Fibroblast of peridontal ligament (primary cell): Measurements from ENCODE around the gene EEFSEC.

ENCODE experiments used
- DNase-seq: peaks from one replicate; pipeline ENCODE4 v3.0.0-alpha.2; 2010; ENCODE audit errors: extremely low read depth

Gene EEFSEC

GRCh38 chr3:128316481-128316891 lies 163.2 kb downstream of the EEFSEC start:
- no peak for DNase-seq

- no peak for DNase-seq
Measured at GRCh38 chr3:128317101-128317697, 163.9 kb downstream of the EEFSEC start.

DNA sequence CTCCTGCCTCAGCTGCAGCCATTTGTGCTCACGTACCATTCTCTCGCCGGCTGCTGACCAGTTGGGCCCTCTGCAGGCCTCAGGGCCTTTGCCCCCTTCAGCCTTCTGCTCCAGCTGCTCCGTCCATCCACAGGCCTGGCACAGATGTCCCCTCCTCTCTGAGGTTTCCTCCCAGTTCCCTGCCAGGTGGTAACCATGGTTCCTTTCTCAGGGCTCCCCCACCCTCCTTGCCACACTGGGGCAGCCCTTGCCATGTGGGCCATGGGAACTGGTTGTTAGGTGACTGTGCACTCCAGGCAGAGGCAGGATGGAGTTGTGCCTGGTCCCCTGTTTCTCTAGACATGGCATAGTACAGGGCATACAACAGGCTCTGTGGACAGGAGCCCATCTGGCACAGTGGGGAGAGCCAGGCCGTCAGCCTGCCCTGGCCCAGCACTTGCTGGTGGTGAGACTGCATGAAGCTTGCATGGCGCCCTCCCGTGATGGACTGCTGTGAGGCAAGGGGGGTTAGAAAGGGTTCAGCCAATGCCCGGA lies 164.5 kb downstream of the EEFSEC start:
- DNase-seq = no peak

- no peak for DNase-seq
Measured at GRCh38 chr3:128318275-128318941, 165.1 kb downstream of the EEFSEC start.

GRCh38 chr3:128319107-128319506 lies 165.8 kb downstream of the EEFSEC start:
- DNase-seq = no peak

DNA sequence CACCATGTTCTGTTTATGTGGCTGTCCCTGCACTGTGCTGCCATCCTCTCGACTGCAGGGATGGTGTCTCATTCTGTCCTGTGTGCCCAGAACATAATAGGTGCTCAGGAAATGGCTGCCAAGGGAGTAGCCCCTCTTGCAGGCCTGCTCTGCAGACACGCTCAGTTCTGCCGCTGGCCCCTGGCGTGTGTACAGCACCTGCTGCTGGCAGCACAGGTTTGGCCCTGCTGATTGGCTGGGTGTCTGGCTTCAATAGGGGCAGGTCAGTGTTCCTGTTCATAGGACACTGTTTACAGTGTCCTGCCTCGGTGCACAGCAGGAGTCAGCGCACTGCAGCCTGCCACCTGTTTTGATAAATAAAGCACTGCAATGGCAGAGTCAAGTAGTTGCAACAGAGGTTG lies 166.5 kb downstream of the EEFSEC start:
- DNase-seq = no peak

GRCh38 chr3:128320551-128321340 lies 167.5 kb downstream of the EEFSEC start:
- peak; percentile 11 for DNase-seq

DNA sequence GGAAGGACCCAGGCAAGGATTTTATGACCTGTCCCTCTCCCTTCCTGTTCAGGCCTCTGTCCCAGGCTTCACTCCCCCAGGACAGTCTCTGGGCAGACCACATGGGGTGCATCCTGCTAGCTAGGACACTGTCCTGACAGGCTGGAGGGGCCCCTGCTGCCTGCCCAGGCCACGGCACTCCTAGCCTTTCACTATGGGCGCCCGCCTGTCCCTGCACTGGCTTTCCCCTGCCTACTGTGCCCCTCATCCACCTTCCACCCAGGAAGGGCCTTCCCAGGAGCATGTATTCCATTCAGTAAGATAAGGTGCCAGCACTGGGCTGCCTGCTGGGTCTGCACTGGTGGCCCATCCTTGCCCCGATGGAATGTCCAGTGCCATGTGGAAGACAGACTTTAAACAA lies 168.1 kb downstream of the EEFSEC start:
- DNase-seq = no peak

GRCh38 chr3:128322030-128323022 lies 169.0 kb downstream of the EEFSEC start:
- peak; percentile 45 for DNase-seq

DNA sequence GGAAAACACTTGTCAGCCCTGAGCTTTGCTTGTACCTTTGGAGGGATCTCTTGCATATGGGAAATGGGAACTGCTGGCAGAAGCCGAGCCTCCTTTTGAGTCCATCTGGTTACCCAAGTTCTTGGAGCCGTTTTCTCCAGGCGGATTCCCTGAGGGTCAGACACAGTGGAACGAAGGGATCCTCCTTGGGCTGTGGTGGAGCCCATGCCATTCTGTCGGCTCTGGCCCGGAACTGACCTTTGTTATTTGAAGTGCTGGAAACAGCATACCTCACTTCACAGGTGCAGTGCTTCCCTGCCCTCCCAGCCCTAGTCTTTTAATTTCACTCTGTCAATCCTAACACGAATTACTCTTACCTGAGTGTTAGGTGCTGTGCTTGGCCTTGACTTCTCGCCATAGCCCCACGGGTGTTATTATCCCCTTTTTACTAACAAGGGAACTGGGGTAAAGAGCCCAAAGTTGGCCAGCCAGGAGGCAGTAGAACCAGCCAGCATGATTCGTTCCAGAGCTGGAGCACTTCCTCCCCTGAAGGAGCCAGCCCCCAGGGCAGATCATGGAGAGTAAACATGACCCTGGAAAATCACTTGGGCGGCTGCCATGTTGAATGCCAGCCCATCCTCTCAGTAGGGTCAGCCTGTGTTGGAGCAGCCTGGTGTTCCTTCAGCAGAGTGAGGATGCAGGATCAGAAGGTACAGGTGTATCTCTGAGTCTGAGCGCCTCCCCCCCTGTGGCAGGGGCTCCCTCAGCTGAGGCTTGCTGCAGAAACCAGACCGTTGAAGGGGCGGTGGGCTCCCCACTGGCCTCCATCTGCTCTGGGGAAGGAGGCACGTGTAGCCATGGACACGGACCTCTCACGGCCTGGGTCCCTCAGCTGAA lies 170.2 kb downstream of the EEFSEC start:
- DNase-seq = no peak

- DNase-seq = no peak
Measured at GRCh38 chr3:128324911-128325592, 171.8 kb downstream of the EEFSEC start.

DNA sequence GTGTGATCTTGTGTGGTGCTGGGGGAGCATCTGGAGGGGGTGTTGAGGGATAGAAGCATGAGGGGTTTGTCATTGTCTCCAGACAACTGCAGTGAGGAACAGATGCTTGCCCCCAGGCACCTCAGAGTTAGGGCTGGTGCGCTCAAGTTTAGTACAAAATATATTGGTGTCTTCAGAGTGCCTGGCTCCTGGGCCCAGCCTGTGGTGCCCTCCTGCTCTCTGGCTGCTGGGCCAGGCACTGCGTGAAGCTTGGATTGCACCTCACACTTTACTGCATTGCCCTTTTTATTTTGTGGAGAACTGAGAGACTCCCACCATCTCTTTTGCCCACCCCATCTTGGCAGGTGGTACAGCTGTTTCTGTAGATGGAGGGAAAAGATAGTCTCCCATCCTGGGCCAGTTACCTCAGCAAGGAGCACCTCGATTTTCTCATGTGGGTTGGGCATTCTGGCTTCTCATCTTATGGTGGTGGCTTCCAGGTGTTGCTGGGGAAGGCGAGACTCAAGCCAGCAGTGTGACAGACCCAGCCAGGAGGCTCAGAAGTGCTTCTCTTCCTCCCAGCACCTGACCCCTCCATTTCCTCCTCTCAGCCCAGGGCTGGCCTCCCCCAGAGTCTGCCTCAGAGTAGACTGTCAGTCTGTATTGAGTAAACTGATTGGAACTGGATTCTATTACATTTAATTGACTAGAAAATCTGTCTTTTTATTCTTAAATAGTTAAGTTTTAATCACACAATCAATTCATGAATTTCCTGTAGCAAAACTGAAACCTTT lies 173.0 kb downstream of the EEFSEC start:
- DNase-seq = no peak

GRCh38 chr3:128327606-128328031 lies 174.3 kb downstream of the EEFSEC start:
- no peak for DNase-seq

DNA sequence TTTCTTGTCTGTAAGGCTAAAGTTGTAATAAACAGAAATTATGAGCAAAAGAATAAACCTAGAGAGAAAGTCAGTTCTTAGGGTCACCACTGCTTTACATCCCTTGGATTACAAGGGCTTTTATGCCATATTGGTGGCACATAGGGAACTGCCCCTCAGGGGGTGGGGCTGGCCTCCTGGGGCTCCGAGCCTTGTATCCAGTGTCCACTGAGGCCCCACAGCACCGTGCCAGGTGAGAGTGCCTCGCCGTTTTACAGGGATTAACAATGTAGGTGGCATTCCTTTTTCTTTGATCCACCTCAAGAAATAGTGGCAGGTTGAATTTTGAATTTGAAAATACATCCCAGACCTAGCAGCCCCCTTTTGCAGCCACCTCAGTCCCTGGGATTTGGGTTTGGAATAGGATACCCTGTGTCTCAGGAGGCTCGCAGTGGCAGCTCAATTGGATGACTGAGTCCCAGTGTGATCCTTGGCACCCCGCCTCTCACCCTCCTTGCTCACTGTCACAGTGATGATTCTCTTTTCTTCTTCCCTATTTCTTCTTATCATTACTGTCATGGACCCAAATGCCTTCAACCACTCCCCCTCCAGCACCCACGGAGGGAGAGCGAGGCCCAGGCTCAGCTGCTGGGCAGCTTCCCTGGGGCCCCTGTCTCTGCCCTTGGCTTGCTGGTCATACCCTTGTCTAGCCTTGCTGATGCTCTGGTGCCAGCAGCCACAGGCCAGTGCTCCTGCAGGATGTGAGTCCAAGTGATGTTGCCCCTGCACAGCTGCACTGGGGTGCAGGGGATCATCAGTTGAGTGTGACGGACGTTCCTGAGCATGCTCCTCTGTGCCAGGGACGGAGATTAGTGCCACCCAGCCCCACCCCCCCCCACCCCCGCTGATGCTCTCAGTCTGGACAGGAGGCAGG lies 175.5 kb downstream of the EEFSEC start:
- DNase-seq = no peak

GRCh38 chr3:128329491-128330213 lies 176.4 kb downstream of the EEFSEC start:
- DNase-seq = no peak

DNA sequence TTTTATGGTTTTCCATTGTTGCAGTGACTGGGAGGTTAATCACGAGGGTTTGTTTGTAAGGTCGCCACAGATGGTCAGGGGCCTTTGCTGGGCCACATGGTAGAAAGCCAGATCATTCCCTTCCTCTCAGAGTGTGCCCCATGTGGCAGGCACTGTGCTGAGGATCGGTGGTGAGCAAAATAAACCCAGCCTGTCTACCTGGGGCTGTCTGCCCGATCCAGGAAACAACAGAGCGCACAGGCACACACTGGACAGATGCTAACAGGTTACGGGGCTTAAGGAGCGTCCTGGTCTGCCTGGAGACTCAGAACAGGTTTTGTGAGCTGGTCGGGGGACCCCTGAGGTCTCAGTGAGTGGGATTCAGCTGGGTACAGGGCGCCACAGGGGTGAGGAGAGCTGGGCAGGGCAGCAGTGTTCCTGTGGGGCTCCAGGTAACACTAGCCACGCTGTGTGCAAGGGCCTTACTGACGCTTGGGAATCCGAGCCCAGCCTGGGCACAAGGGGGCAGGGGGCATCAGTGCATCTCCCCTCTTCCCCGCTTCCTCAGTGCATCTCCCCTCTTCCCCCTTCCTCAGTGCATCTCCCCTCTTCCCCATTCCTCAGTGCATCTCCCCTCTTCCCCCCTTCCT lies 177.0 kb downstream of the EEFSEC start:
- DNase-seq = no peak
